NK-92 (cell line): Measurements from ENCODE around the gene ANKRD62.

ENCODE experiments used
- DNase-seq: peaks from one replicate; lab custom pipeline; 2025; ENCODE audit not compliant: unreplicated experiment; lab: John Stamatoyannopoulos, UW

ANKRD62 gene

GRCh38 chr18:12093520-12094257, at the start of gene ANKRD62:
Gene ANKRD62, plus strand, starts transcription at chr18:12093843. Its CDS starts 175 bp downstream, at chr18:12094018.
- no peak for DNase-seq

GRCh38 chr18:12044591-12044990, 49.1 kb upstream of the ANKRD62 start:
- no peak for DNase-seq

GRCh38 chr18:12046046-12046750, 47.4 kb upstream of the ANKRD62 start:
- no peak for DNase-seq

GRCh38 chr18:12046751-12047335, 46.8 kb upstream of the ANKRD62 start:
- DNase-seq = no peak

GRCh38 chr18:12048010-12048826, 45.4 kb upstream of the ANKRD62 start:
- no peak for DNase-seq

- no peak for DNase-seq
These were observed 44.8 kb upstream of the ANKRD62 start for GRCh38 chr18:12048827-12049175.

- DNase-seq = no peak
These were observed 43.4 kb upstream of the ANKRD62 start for GRCh38 chr18:12049978-12050811.

- DNase-seq = no peak
These were observed 40.8 kb upstream of the ANKRD62 start for GRCh38 chr18:12052866-12053265.

- DNase-seq = no peak
These were observed 40.4 kb upstream of the ANKRD62 start for GRCh38 chr18:12053289-12053688.

GRCh38 chr18:12056034-12056883, 37.4 kb upstream of the ANKRD62 start:
- DNase-seq = no peak

GRCh38 chr18:12056884-12057402, 36.7 kb upstream of the ANKRD62 start:
- DNase-seq = no peak

- DNase-seq = no peak
These were observed 36.1 kb upstream of the ANKRD62 start for GRCh38 chr18:12057419-12058039.

GRCh38 chr18:12059334-12060181, 34.1 kb upstream of the ANKRD62 start:
- DNase-seq = no peak

GRCh38 chr18:12060182-12060870, 33.3 kb upstream of the ANKRD62 start:
- DNase-seq = no peak

- no peak for DNase-seq
These were observed 32.0 kb upstream of the ANKRD62 start for GRCh38 chr18:12061685-12062084.

- DNase-seq = no peak
These were observed 30.7 kb upstream of the ANKRD62 start for GRCh38 chr18:12062974-12063373.

- DNase-seq = no peak
These were observed 29.4 kb upstream of the ANKRD62 start for GRCh38 chr18:12064086-12064763.
